HG02763 (cell line): Measurements from ENCODE around the gene MFRP.
"Not testable (repeated sequence)": the region's sequence is repeated elsewhere in the genome, so short reads cannot be mapped to it uniquely, and the experiment has no call there.

Experiments used
- ATAC-seq: cut with Tn5 transposase; IDR thresholded peaks from one replicate; pipeline ENCODE4 v1.9.1; 2021; ENCODE audit warnings: mild to moderate bottlenecking, moderate library complexity; ENCODE audit not compliant: unreplicated experiment

Gene MFRP

GRCh38 chr11:119346605-119347004 is at the start of gene MFRP:
Gene MFRP (minus strand): TSS chr11:119346705. CDS start chr11:119346513, 192 bp downstream.
- no peak for ATAC-seq

DNA sequence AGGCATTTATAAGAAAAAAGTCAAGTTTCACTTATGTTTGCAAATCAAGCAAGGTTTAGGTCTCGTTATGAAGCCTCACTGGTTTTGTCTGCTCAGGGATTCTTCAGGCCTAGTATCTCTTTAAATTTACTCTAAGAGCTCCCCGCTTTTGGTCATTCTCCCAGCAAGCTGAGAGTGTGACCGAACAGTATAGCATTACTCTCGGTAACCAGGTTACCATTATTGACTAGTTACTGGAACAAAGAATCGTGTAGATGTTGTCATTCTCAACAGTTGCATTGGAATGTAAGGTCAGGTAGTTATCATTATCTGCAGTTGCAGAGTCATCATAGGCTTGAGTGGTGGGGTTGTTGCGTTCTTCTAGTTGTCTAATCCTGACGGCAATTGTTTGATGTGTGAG is 44.8 kb upstream of the MFRP start:
- ATAC-seq: no peak

GRCh38 chr11:119389611-119390254 is 43.2 kb upstream of the MFRP start:
- ATAC-seq: no peak

DNA sequence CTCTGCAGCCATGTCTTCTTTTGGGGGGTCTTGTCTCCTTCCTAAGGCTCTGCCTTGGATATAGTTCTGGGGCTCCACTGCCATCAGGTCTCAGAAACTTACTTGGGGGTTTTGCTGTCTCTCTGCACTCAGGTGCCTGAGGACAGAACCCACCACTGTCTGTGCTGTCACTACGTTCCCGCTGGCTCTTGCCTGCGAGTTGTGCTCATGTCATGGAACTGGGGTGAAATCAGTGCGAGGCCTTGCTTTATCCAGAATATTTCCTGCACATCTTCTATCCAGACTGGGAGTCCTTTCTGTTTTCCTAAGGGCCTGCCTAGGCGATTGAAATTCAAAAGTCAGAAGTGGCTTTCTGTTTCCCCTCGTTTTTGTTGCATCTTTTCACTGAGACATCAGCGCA is 41.6 kb upstream of the MFRP start:
- no peak for ATAC-seq

GRCh38 chr11:119384332-119384731 is 37.8 kb upstream of the MFRP start:
- ATAC-seq: no peak

DNA sequence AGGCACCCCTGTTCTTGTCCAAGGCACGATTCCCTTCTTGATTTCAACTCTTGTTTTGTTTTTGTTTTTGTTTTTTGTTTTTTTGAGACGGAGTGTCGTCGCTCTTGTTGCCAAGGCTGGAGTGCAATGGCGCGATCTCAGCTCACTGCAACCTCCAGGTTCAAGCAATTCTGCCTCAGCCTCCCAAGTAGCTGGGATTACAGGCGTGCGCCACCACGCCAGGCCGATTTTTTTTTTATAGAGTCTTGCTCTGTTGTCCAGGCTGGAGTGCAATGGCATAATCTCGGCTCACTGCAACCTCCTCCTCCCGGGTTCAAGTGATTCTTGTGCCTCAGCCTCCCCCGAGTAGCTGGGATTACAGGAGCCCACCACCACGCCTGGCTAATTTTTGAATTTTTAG is 36.0 kb upstream of the MFRP start:
- not testable (repeated sequence) for ATAC-seq

DNA sequence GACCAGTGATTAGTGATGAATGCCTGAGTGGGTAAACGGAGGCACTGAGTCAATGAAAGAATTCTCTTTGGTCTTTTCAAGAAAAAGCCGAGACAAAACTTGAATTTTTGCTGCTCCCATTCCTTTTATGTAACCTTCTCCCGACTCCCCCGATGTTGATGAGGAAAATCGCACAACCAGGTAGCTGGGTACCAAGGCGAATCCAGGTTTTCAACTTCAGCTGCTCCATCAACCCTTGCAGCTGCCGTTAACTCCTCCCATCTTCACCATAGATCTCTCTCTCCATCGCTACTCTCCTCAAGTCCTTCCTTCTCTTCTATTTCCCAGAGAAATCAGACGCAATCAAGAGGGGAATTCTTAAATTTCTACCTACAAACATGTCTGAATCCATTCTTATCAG is 35.6 kb upstream of the MFRP start:
- no peak for ATAC-seq

DNA sequence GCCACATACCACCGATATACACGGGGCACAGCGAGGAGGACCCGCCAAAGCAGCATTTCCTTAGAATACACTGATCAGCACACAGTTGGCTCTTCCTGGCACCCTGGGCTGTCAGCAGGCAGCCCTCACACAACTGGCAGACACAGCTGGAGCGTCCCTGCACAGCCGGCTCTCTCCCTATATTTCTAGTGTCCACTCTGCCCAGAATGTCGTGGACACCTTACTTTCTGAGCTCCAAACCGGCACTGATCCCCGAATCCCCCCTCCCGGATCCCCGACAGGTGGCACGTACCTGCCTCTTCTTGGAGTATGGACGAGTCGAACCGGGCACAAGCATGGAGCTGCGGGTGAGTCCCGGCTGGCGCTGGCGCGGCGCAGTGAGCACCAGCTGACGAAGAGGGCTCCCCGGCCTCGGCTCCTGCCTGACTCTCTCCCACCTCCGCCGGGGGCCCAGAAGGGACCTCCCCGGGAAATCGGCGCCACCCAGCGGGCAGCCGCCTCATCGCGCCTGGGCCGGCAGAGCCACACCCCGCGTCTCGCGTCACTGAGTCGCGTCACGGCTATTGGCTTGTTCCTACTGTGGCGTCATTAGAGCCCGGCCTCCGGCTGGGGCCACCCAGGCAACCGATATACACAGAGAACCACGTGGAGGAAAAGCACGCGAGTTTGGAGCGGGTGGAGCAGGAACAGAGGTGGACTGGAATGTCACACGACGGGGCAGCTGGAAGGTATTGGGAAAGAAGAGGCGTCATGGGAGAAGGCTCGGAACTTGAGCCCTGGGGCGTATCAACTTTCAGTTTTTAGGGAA is 34.9 kb upstream of the MFRP start, which contains the start of gene USP2:
Gene USP2 (minus strand): TSS at position 510 of the 808 bp plus-strand sequence. CDS start 8,210 bp downstream, outside the sequence.
- ATAC-seq: peak; percentile 94

DNA sequence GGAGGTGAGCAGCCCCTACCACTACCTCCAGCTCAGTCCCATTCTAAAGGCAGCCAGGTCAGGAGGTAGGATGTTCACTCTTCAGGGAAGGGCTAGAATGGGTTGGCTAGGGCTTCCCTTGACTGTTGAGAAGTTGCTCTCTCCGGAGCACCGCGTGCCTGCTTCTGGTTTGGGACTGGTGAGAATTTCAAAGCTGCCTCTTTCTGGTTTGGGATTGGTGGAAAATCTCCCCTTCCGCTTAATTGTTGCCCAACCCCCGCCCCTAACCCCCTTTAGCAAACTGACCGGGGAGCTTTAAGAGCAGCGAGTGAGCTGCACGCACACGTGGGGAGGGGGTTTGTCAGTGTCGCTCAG is 34.3 kb upstream of the MFRP start:
- no peak for ATAC-seq

DNA sequence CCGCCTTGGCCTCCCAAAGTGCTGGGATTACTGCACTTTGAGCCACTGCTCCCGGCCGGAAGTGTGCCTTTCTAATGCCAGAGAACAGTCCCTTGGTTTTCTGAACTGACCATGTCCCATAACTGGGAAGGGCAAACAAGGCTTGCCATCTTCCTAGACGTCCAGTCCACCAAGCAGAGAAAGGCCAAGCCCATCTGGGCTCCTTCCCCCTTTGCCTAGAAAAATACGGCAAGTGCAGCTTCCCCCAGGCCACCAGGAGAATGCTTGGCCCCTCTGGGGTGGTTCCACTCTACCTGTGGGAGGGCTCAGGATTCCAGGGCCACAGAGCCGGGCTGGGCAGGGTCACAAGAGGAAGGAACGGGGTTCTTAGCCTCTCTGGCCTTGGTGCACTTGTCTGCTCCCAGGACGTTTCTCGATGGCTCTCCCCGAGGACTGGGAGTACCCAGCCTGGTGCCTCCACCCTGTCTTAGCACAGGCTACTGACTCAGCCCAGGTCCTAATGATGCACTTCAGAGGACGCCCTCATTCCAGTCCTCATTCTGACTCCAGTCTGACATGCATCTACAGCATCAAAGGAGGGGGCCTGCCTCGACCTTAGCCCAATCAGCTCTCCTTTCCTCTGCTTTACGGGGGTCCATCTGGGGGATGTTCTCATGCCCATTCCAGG is 33.8 kb upstream of the MFRP start:
- no peak for ATAC-seq

DNA sequence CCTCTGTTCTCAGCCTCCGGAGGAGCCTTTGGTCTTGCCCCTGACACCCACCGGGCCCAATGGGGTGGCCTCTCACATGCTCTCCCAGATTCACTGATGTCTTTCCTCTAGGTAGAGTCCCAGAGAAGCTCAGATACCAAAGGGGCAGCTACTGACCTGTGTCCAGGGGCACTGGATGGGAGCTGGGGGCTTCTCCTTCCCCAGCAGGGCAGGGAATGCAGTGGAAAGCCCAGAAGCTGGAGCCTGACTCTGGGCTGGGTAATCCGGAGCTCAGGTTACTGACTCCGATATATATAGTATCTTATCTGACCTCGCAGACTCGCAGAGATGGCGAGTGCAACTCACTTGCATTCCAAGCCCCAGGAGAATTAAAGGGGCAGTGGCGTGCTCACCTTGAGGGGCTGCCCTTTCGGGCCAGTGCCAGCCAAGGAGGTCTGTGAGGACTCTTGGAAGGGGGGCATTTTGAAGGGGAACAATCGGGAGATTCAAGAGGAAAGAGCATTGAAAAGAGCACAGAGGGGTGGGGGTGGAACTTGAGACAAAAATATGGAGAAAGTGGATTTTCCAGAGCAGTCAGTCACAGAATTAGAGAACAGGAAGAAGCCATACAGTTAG is 32.5 kb upstream of the MFRP start:
- ATAC-seq: no peak

DNA sequence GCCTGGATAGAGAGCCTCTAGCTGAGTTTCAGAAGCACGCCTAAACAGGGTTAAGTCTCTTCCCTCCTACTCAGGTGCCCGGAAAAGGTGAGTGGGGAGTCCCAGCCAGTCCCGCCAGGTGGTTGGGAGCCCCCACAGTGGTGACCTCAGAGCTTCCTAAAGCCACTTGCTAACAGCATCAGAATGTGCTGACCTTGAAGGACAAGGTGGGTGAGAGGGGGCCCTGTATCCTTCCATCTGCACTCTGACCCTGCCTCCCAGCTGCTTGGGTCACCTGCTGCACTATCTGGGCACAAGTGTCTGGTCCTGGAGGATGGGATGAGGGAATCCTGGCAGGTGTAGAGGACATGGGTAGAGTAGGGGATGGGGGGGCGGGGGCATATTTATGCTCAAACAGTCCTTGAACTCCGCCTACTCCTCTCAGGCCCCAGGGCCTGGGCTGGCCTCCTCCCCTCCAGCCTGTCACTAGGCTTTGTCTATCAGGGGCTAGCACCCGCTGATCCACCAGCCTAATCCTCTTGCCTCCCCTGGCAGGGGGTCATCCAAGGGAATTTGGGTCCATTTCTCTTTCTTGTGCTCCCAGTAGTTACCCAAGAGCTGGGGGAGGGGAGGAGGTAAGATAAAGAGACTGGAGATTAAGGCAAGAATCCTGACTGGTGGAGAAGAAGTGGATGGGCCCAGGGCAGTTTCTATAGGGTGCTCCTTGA is 31.6 kb upstream of the MFRP start:
- ATAC-seq: no peak

GRCh38 chr11:119377112-119377901 is 30.8 kb upstream of the MFRP start:
- no peak for ATAC-seq

DNA sequence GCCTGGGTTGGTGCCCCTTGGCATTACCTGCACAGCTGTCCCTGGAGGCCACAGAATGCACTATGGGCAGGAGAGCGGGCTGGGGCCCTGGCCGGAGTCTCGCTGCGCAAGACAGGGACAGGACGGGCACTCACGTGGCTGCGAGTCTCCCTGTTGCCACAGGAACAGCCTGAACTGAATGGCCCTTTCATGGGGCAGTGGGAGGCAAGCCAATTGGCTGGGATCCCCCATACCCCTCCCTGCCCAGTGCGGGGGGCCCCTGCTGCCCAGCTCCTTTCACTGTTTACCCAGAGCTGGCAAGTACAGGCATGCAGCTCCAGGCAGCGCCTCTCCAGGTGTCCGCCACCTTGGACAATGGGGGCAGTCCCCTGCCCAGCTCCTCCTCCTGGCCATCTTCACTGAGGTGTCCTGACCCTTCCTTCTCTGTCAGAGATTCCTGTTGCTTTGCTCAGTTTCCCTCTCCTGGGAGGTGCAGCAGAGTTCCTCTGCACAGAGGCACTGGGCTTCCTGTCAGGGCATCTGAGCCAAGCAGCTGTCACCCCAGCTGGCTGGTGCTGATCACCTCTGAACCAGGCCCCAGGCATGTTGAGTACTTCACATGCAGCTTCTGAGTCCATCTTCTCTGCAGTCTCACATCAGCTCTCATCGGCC is 29.8 kb upstream of the MFRP start:
- ATAC-seq: no peak

- ATAC-seq: no peak
Observed at GRCh38 chr11:119375337-119376196, 29.1 kb upstream of the MFRP start.

GRCh38 chr11:119374632-119375336 is 28.3 kb upstream of the MFRP start:
- no peak for ATAC-seq

GRCh38 chr11:119373921-119374631 is 27.6 kb upstream of the MFRP start:
- ATAC-seq: no peak
